Activated naive CD8-positive, alpha-beta T cell treated with anti-CD3 and anti-CD28 coated beads, Interleukin-2, amount 50 U/mL, for 24 hours (primary cell): Measurements from ENCODE around the gene KANK2.

Source experiments
- ATAC-seq: fragments of 150-1000 bp; cut with Tn5 transposase; one replicate; pipeline ENCODE4 v1.10.0; 2021
- DNase-seq: peaks from one replicate; pipeline ENCODE4 v3.0.0; 2021
- H3K27ac Mint-ChIP-seq: one replicate; pipeline ENCODE4 v1.8.0; 2021; ENCODE audit warnings: mild to moderate bottlenecking, mixed read lengths
- H3K27me3 Mint-ChIP-seq: one replicate; pipeline ENCODE4 v1.8.0; 2021; ENCODE audit warnings: mixed read lengths
- H3K36me3 Mint-ChIP-seq: one replicate; pipeline ENCODE4 v1.8.0; 2021; ENCODE audit warnings: low read depth, mixed read lengths
- H3K4me1 Mint-ChIP-seq: one replicate; pipeline ENCODE4 v1.8.0; 2021; ENCODE audit warnings: mixed read lengths
- H3K4me3 Mint-ChIP-seq: one replicate; pipeline ENCODE4 v1.8.0; 2021; ENCODE audit warnings: mild to moderate bottlenecking, moderate library complexity, mixed read lengths
- H3K9me3 Mint-ChIP-seq: one replicate; pipeline ENCODE4 v1.8.0; 2021; ENCODE audit warnings: mixed read lengths

KANK2 gene

GRCh38 chr19:11208561-11209471 is 11.5 kb upstream of the KANK2 start:
- Mint-ChIP-seq H3K27ac (no peak overlapping the region), H3K4me1 (no peaks in the 10 kb centered on the region), H3K36me3 (no peaks in the 10 kb centered on the region), H3K27me3 (peaks cover 5% of the 10 kb centered on the region), H3K4me3 (no peak overlapping the region), H3K9me3 (peaks cover 9% of the 10 kb centered on the region)
- DNase-seq: no peak
- ATAC-seq: peak; percentile 28

GRCh38 chr19:11205939-11206570 is 8.7 kb upstream of the KANK2 start:
- Mint-ChIP-seq H3K9me3 (peaks cover 6% of the 10 kb centered on the region), H3K4me1 (no peaks in the 10 kb centered on the region), H3K36me3 (no peaks in the 10 kb centered on the region), H3K27me3 (peaks cover 9% of the 10 kb centered on the region), H3K27ac (no peak overlapping the region), H3K4me3 (no peak overlapping the region)
- DNase-seq (no peak), ATAC-seq (no peak)

- Mint-ChIP-seq H3K4me3 (no peak overlapping the region), H3K36me3 (no peaks in the 10 kb centered on the region), H3K27ac (no peak overlapping the region), H3K4me1 (no peaks in the 10 kb centered on the region), H3K9me3 (no peaks in the 10 kb centered on the region), H3K27me3 (peaks cover 9% of the 10 kb centered on the region)
- ATAC-seq: no peak
- DNase-seq: no peak
These were observed 7.6 kb upstream of the KANK2 start for GRCh38 chr19:11204943-11205349.

DNA sequence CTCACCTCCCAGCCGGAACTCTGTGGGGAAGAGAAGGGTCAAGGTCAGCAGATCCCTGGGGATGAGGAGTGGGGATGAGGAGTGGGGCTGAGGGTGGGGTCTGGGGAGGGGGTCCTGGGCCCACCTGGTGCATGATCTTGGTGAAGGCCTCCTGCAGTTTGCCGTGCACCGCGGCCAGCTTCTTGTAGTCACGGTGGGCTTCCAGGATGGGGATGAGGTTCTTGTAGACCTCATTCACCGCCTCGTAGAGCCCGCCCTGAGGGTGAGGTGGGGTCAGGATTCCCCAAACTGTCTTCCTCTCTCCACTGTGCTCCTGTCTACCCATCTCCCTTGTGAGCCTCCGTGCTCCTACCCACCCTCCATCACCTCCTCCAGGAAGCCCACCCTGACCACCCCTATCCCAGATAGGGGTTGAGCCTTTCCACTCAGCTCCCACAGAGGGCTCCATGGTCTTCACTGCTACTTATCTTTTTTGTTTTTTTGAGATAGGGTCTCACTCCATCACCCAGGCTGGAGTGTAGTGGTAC is 6.8 kb upstream of the KANK2 start:
- H3K27ac Mint-ChIP-seq: no peak overlapping the region
- DNase-seq (no peak), ATAC-seq (no peak)
- peaks cover 12% of the 10 kb centered on the region for H3K27me3 Mint-ChIP-seq
- H3K4me3 Mint-ChIP-seq: no peak overlapping the region
- H3K9me3 Mint-ChIP-seq: no peaks in the 10 kb centered on the region
- no peaks in the 10 kb centered on the region for H3K36me3 Mint-ChIP-seq
- no peaks in the 10 kb centered on the region for H3K4me1 Mint-ChIP-seq

GRCh38 chr19:11203194-11204075 is 6.1 kb upstream of the KANK2 start:
- Mint-ChIP-seq H3K27me3 (peaks cover 12% of the 10 kb centered on the region), H3K4me1 (no peaks in the 10 kb centered on the region), H3K4me3 (no peak overlapping the region), H3K36me3 (no peaks in the 10 kb centered on the region), H3K9me3 (no peaks in the 10 kb centered on the region), H3K27ac (no peak overlapping the region)
- peak; percentile 51 for ATAC-seq
- peak; percentile 65 for DNase-seq

DNA sequence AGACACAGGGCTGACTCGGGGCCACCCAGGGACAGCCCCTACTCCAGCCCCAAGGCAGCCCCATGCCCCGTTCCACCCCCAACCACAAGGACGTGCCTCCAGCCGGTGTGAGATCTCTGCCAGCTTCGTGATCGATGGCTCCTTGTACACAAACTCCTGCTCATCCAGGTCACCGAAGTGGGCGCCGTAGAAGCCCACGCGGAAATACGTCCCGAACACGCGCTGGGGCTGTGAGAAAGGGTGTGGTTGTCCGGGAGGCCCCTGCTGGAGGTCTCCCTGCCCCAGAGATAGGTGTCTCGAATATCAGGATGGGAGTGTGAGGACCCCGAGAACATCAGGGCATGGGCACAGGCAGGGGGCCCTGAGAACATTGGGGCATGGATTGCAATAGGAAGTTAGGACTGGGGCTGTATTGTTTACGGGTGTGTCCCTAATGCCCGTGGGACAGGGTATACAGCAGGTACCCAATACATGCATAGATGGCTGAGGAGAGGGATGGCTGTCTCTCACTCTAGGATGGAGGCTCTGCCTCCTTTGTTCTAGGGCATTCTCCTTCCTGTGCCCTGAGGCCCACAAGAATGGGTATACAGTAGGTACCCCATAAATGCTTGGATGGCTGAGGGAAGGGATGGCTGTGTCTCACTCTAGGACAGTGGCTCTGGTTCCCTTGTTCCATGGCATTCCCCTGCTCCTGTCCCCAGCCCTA is 5.3 kb upstream of the KANK2 start:
- H3K36me3 Mint-ChIP-seq: no peaks in the 10 kb centered on the region
- H3K4me1 Mint-ChIP-seq: peaks cover 2% of the 10 kb centered on the region
- DNase-seq (no peak), ATAC-seq (no peak)
- no peak overlapping the region for H3K4me3 Mint-ChIP-seq
- H3K27me3 Mint-ChIP-seq: peaks cover 12% of the 10 kb centered on the region
- H3K9me3 Mint-ChIP-seq: no peaks in the 10 kb centered on the region
- H3K27ac Mint-ChIP-seq: no peak overlapping the region

DNA sequence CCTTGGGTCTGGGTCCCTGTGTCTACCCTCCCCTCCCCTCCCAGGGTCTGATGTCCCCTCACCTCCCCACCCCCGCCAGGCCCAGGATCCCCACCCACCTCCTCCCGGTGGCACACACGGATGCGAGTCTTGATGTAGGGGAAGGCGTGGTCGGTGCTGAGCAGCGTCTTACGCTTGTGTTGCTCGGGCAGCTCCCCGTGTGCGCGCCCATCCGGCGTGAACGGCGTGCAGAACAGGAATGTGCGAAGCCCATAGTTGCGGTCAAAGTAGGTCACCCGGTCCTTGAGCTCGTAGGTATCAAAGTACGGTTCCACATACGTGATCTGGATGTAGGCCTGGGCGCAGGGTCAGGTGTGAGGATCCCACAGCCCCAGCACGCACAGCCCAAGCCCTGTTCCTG is 4.4 kb upstream of the KANK2 start:
- ATAC-seq (no peak), DNase-seq (no peak)
- no peaks in the 10 kb centered on the region for H3K9me3 Mint-ChIP-seq
- no peak overlapping the region for H3K4me3 Mint-ChIP-seq
- peaks cover 12% of the 10 kb centered on the region for H3K27me3 Mint-ChIP-seq
- H3K27ac Mint-ChIP-seq: no peak overlapping the region
- peaks cover 2% of the 10 kb centered on the region for H3K4me1 Mint-ChIP-seq
- no peaks in the 10 kb centered on the region for H3K36me3 Mint-ChIP-seq

DNA sequence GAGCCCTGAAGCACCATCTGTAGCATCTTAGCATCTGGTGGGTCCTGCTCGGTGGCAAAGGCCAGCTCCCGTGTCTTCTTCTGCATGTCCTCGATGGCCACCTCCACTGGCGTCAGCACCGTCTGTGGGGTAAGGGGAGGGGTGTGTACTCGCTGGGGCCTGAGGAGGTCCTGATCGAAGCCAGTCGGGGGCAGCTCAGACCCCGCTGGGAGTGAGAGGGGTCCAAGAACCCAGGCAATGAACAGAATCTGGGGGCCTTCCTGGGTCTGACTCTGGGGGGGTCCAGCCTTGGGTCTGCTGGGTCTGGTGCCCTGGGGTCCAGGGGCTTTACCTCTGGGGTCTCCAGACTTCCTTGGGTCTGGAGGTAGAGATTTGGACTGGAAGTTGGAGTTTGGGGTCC is 3.6 kb upstream of the KANK2 start:
- H3K36me3 Mint-ChIP-seq: no peaks in the 10 kb centered on the region
- H3K27ac Mint-ChIP-seq: no peak overlapping the region
- ATAC-seq (no peak), DNase-seq (no peak)
- peaks cover 4% of the 10 kb centered on the region for H3K4me1 Mint-ChIP-seq
- no peaks in the 10 kb centered on the region for H3K9me3 Mint-ChIP-seq
- peaks cover 19% of the 10 kb centered on the region for H3K27me3 Mint-ChIP-seq
- H3K4me3 Mint-ChIP-seq: no peak overlapping the region

DNA sequence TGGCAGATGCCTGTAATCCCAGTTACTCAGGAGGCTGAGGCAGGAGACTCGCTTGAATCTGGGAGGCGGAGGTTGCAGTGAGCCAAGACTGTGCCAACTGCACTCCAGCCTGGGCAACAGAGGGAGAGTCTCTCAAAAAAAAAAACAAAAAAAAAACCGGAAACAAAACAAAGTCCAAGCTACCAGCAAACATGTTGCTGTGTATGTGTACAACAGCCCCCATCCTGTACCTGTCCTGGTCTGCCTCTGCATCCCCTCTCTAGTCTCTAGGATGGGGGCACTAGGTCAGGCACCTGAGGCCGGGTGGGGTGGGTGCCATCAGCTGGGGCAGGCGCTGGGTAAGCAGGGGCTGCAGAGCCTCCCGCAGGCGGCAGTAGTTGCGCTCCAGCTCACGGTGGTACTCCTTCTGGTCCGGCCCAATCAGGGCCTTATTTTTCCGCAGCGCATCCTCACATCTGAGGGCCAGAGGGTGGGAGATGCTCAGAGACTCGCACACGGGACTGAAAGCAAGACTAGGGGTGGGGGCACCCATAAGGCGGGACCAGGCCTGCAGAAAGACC is 2.8 kb upstream of the KANK2 start:
- H3K27ac Mint-ChIP-seq: no peak overlapping the region

DNA sequence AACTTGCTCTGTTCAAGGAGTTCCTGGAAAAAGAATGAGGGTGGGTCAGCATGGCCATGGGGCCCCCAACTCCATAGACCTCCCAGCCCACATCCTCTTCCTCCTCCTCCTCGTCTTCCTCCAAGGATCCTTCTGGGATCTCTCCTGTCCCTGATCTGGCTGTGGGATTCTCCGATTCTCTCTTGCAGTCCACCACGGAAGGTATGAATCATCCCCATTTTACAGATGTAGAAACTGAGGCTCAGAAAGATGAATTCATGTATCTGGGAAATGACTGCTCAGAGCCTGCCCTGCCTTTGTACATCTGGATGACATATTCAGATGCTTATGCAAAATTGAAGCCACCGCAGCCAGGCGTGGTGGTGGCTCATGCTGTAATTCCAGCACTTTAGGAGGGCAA is 2.2 kb upstream of the KANK2 start:
- Mint-ChIP-seq H3K4me1 (peaks cover 7% of the 10 kb centered on the region), H3K27me3 (peaks cover 22% of the 10 kb centered on the region), H3K9me3 (no peaks in the 10 kb centered on the region), H3K4me3 (no peak overlapping the region), H3K27ac (no peak overlapping the region), H3K36me3 (no peaks in the 10 kb centered on the region)
- no peak for ATAC-seq
- DNase-seq: no peak

More for the DNA sequence above, 2.8 kb upstream of the KANK2 start:
- H3K4me1 Mint-ChIP-seq: peaks cover 7% of the 10 kb centered on the region
- no peak for ATAC-seq
- no peaks in the 10 kb centered on the region for H3K9me3 Mint-ChIP-seq
- no peaks in the 10 kb centered on the region for H3K36me3 Mint-ChIP-seq
- peaks cover 25% of the 10 kb centered on the region for H3K27me3 Mint-ChIP-seq
- no peak for DNase-seq
- H3K4me3 Mint-ChIP-seq: no peak overlapping the region

DNA sequence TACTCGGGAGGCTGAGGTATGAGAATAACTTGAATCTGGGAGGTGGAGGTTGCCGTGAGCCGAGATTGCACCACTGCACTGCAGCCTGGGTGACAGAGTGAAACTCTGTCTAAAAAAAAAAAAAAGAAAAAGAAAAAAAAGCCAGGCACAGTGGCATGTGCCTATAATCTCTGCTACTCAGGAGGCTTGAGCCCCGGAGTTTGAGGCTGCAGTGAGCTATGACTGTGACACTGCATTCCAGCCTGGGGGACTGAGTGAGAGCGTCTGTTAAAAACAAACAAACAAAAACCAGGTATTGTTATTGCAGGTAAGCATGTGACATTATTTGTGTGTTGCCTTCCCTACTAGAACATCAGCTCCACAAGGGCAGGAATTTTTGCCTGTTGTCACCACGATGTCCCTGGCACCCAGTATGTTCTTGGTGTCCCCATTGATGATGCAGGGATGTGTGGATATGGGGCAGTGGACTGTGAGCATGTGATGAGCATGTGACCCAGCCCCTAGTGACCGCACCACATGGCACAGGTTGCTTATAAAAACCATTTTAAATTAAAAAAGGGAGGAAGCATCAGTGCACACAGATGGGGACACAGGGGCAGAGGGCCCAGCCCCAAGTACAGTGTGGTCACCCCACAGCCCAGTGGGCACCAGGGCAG is 1.6 kb upstream of the KANK2 start:
- Mint-ChIP-seq H3K4me3 (peak overlapping the region; percentile 21), H3K27ac (no peak overlapping the region), H3K36me3 (no peaks in the 10 kb centered on the region), H3K27me3 (peaks cover 22% of the 10 kb centered on the region), H3K9me3 (no peaks in the 10 kb centered on the region), H3K4me1 (peaks cover 7% of the 10 kb centered on the region)
- DNase-seq (no peak), ATAC-seq (no peak)

- H3K27ac Mint-ChIP-seq: no peak overlapping the region
- H3K4me3 Mint-ChIP-seq: peak overlapping the region; percentile 67
- H3K36me3 Mint-ChIP-seq: no peaks in the 10 kb centered on the region
- peaks cover 7% of the 10 kb centered on the region for H3K4me1 Mint-ChIP-seq
- ATAC-seq (no peak), DNase-seq (no peak)
- H3K9me3 Mint-ChIP-seq: no peaks in the 10 kb centered on the region
- H3K27me3 Mint-ChIP-seq: peaks cover 21% of the 10 kb centered on the region
These were observed 810 bp upstream of the KANK2 start for GRCh38 chr19:11198175-11198534.
